ENCODE results near the gene CALU. TPM values are rescaled to one million over a fixed set of nuclear protein-coding genes. Genes with fewer than 3 reads are reported as not detected.

Gene CALU
- polyA plus RNA-seq, 5 donors, result 185 to 240 (median 217) TPM

- DNase-seq, result no peak
These were observed 42.7 kb downstream of the CALU start for GRCh38 chr7:128781851-128782250.

- DNase-seq, result peak; percentile 64 to 83
These were observed 44.1 kb downstream of the CALU start for GRCh38 chr7:128783143-128783861.

- DNase-seq, result no peak
These were observed 46.6 kb downstream of the CALU start for GRCh38 chr7:128785738-128786137.

- no peak for DNase-seq
These were observed 49.6 kb downstream of the CALU start for GRCh38 chr7:128788446-128789412.

GRCh38 chr7:128790315-128791041 is 51.3 kb downstream of the CALU start:
- no peak for DNase-seq

- DNase-seq, result no peak
These were observed 52.2 kb downstream of the CALU start, which contains the start of gene CCDC136 for GRCh38 chr7:128791121-128791971. Gene CCDC136, plus strand, starts transcription at chr7:128791968. Its CDS starts 444 bp downstream, at chr7:128792412.

- DNase-seq, result no peak
These were observed 52.8 kb downstream of the CALU start for GRCh38 chr7:128791972-128792327.

- DNase-seq, result no peak
These were observed 53.5 kb downstream of the CALU start for GRCh38 chr7:128792471-128793180.

- DNase-seq, result no peak
These were observed 54.0 kb downstream of the CALU start for GRCh38 chr7:128793181-128793547.

- no peak for DNase-seq
These were observed 54.9 kb downstream of the CALU start for GRCh38 chr7:128794020-128794419.

- no peak for DNase-seq
These were observed 55.3 kb downstream of the CALU start for GRCh38 chr7:128794436-128794835.

GRCh38 chr7:128795129-128795528 is 56.0 kb downstream of the CALU start:
- no peak for DNase-seq

- no peak for DNase-seq
These were observed 57.2 kb downstream of the CALU start for GRCh38 chr7:128796327-128796726.

- DNase-seq, result no peak
These were observed 60.3 kb downstream of the CALU start for GRCh38 chr7:128799451-128799850.

- no peak for DNase-seq
These were observed 61.4 kb downstream of the CALU start for GRCh38 chr7:128800567-128800966.

GRCh38 chr7:128801003-128801402 is 61.8 kb downstream of the CALU start:
- DNase-seq, result no peak

GRCh38 chr7:128801667-128802418 is 62.7 kb downstream of the CALU start:
- DNase-seq, result no peak

- no peak for DNase-seq
These were observed 65.3 kb downstream of the CALU start for GRCh38 chr7:128804484-128804883.

GRCh38 chr7:128805225-128805624 is 66.1 kb downstream of the CALU start:
- no peak for DNase-seq

- DNase-seq, result no peak
These were observed 68.0 kb downstream of the CALU start for GRCh38 chr7:128807191-128807590.

All from right lung (tissue), 5 donors.